Measurements from ENCODE around the gene SLC4A2. TPM values are rescaled to one million over a fixed set of nuclear protein-coding genes. Genes with fewer than 3 reads are reported as not detected.

Gene SLC4A2
- total RNA-seq, 4 donors from 2014 or later = 39.8 to 53.7 (median 45.0) TPM

DNA sequence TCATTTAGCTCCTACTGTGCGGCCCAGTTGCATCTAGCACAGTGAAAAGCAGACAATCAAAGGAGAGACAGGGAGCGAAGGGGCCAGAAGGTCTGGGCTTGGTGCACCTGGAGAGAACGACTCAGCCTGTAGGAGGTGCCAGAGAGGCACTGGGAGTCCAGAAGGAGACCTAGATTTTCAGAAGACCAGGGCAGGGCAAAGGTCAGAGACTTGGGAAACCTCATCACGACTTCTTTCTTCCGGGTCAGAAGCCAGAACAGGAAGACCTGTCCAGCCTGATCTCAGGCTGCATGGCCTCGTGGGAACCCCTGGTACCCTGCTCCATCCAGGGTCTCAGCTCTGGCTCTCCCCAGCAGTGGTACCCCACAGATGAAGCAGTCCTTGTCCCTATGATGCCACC is 32.0 kb downstream of the SLC4A2 start:
- H3K4me1 ChIP-seq = peaks cover 28 to 67% (median 33%) of the 10 kb centered on the region in 3 donors
- intact Hi-C loops (cut with DNase I) = no loop called here
- peaks cover 0 to 7% (median 0%) of the 10 kb centered on the region in 3 donors for H3K36me3 ChIP-seq
- H3K27ac ChIP-seq = no peak overlapping the region
- no peaks in the 10 kb centered on the region for H3K27me3 ChIP-seq
- WGBS, 2 donors = 61 to 62% methylated on average over 5 to 6 of the region's 6 CpGs
- DNase-seq = no peak
- no peaks in the 10 kb centered on the region for H3K9me3 ChIP-seq
- no peak overlapping the region for H3K4me3 ChIP-seq
- TF ChIP-seq CTCF (IDR thresholded peaks at IDR 0.05) = peak in 4 of 6 experiments; percentile 9 to 54 (median 14)
- TF ChIP-seq POLR2A (IDR thresholded peaks at IDR 0.05) = no peak

DNA sequence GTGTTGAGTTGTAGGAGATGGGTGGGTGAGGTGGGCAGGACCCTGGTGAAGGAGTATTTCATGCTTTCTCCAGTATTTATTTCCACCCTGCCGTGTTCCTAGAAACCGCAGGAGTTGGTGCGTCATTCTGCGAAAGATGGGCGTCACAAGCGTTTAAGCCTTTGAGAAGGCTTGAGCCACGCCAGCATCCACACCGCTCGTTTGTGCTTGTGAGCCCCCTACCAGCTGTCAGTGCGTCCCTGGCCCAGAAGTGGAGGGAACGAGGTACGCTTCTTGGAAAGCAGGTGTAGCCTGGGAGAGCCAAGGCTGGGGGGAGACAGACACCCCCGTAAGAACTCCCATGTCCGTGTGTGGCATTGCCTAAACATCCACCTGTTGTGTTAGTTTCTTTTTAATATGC is 32.6 kb downstream of the SLC4A2 start:
- TF ChIP-seq POLR2A (IDR thresholded peaks at IDR 0.05) = no peak
- TF ChIP-seq CTCF (IDR thresholded peaks at IDR 0.05) = no peak
- intact Hi-C loops (cut with DNase I) = no loop called here
- Histone ChIP-seq H3K36me3 (peaks cover 0 to 7% (median 0%) of the 10 kb centered on the region in 3 donors), H3K27ac (no peak overlapping the region), H3K4me1 (peaks cover 28 to 65% (median 33%) of the 10 kb centered on the region in 3 donors), H3K27me3 (no peaks in the 10 kb centered on the region), H3K9me3 (no peaks in the 10 kb centered on the region), H3K4me3 (no peak overlapping the region)
- no peak for DNase-seq
- WGBS, 2 donors = 88 to 90% methylated on average over 11 to 14 of the region's 14 CpGs

DNA sequence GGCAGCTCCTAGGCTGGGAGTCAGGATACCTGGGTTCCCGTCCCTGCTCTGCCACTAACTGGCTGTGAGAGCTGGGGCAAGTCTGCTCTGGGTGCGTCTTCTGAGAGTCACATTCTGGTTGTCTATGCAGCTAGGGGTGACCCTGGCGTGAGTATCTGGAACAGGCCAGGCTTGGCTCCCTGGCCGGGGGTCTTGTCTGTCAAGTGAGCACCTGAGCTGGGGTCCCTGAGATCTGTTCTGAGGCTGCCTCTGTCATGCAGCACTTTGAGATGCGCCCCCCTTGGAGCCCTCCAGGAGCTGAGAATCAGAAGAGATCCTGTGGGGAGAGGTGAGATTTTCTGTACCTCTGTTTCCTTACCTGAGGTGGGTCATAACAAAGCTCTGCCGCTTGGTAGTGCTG is 34.4 kb downstream of the SLC4A2 start:
- Histone ChIP-seq H3K36me3 (peaks cover 0 to 7% (median 0%) of the 10 kb centered on the region in 3 donors), H3K27ac (no peak overlapping the region), H3K4me3 (no peak overlapping the region), H3K27me3 (no peaks in the 10 kb centered on the region), H3K9me3 (no peaks in the 10 kb centered on the region), H3K4me1 (peaks cover 13 to 48% (median 21%) of the 10 kb centered on the region in 3 donors)
- 96 to 100% methylated on average over 1 to 6 of the region's 6 CpGs for WGBS, 2 donors
- intact Hi-C loops (cut with DNase I) = no loop called here
- no peak for DNase-seq
- TF ChIP-seq CTCF (IDR thresholded peaks at IDR 0.05) (no peak), POLR2A (IDR thresholded peaks at IDR 0.05) (no peak)

DNA sequence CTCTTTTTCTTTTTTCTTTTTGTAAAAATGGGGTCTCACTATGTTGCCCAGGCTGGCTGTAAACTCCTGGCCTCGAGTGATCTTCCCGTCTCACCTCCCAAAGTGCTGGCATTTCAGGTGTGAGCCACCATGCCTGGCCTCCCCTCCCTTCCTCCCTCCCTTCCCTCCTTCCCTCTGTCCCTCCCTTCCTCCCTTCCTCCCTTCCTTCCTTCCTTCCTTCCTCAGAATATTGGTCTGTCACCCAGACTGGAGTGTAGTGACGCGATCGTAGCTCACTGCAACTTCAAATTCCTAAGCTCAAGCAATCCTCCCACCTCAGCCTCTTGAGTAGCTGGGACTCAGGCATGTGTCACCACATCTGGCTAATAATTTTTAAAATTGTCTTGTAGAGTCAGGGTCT is 35.3 kb downstream of the SLC4A2 start:
- no peaks in the 10 kb centered on the region for H3K27me3 ChIP-seq
- H3K4me1 ChIP-seq = peaks cover 4 to 42% (median 12%) of the 10 kb centered on the region in 3 donors
- H3K9me3 ChIP-seq = no peaks in the 10 kb centered on the region
- H3K27ac ChIP-seq = no peak overlapping the region
- H3K36me3 ChIP-seq = peaks cover 0 to 7% (median 0%) of the 10 kb centered on the region in 3 donors
- H3K4me3 ChIP-seq = no peak overlapping the region
- TF ChIP-seq CTCF (IDR thresholded peaks at IDR 0.05) = no peak
- no peak for TF ChIP-seq POLR2A (IDR thresholded peaks at IDR 0.05)
- WGBS, 2 donors = 73 to 86% methylated on average over 5 of the region's 5 CpGs
- no peak for DNase-seq
- intact Hi-C loops (cut with DNase I) = no loop called here

DNA sequence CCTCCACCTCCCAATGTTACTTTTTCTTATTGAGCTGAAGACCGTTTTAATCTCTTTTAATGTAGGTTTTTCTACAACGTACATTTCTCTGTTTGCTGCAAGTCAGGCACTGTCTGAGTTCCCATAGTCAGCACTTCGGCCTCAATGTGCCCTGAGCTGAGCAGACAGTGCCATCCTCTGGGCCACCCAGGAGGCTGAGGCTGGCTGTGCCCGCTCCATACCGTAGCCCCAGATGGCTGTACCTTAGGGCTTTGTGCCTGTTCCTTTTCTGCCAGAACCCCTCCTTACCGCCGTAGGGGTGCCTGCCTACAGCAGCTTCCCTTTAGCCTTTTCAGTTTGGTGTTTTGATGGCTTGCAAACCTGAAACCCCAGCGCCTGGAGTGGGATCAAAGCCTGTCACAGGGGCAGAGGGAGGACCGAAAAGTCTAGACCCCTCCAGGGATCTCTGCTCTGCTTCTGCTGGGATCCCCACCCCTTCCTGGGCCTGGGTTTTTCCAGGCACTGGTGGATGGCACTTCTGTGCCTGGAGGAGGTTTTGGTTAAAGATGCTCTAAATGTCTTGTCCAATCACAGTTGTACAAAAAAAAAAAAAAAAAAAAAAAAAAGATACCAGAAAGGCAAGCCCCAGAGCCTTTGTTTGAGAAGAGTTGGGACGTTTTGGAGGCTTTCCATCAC is 35.9 kb downstream of the SLC4A2 start:
- Histone ChIP-seq H3K4me3 (no peak overlapping the region), H3K27ac (no peak overlapping the region), H3K4me1 (peaks cover 0 to 42% (median 7%) of the 10 kb centered on the region in 3 donors), H3K9me3 (no peaks in the 10 kb centered on the region), H3K27me3 (no peaks in the 10 kb centered on the region), H3K36me3 (peaks cover 0 to 7% (median 0%) of the 10 kb centered on the region in 3 donors)
- DNase-seq = no peak
- no peak for TF ChIP-seq POLR2A (IDR thresholded peaks at IDR 0.05)
- TF ChIP-seq CTCF (IDR thresholded peaks at IDR 0.05) = no peak
- intact Hi-C loops (cut with DNase I) = no loop called here
- WGBS, 2 donors = 63 to 76% methylated on average over 6 of the region's 10 CpGs
